Eye (tissue), 1 donor: Measurements from ENCODE around the gene ERC2.

Experiments used
- DNase-seq: peaks from one replicate; pipeline ENCODE4 v3.0.0-alpha.2; 2015

Gene ERC2

DNA sequence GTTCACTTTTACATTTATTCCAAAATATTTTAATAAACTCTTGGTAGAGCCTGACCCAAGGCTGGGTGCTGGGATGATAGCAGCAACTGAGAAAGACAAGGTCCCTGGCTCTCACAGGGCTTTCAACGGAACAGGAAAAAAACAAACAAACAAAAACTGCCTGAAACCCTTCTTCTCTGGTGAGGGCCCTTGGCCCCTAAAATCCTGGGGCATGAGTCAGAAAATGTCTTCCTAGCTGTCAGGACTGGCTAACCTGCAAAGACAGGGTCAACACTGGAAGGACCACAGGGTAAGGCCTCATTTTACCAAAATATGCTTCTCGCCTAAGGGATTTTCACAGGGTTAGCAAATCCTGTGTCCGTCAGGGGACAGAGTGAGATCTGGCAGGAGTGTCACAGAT, 935.5 kb downstream of the ERC2 start:
- DNase-seq: no peak

DNA sequence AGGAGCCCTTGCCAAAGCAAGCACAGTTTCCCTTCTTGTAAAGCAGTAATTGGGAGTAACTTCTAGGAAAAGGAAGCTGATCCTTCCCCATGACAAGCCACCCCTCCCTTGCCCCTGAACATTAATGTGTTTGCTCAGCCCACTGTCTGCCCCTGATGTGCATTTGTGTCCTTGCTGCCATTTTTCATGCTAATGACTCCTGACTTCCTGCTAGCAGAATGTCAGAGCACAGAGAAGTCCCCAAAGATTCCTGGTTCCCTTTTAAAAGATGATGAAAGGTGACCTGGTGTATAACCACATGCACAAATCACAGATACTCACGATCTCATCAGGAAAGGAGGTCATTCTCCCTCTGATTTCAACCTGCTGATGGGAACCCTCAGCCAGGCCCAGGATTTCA, 936.9 kb downstream of the ERC2 start:
- DNase-seq: no peak

DNA sequence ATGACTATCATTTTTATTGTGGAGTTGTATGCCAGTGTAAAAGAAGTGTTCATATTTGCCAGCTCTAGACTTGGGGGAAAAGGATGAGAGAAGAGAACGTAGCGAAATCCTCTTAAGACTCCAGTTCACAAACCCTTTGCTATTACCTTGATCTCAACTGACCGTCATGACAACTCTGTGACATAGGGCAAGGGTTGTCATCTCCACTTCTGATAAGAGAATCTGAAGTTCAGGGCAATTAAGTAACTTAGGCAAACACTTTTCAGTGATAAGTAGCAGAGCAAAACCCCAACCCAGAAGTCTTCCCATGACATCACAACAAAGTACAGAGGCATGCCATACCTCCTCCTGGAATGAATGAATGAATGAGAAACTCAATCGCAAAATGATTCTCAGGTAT, 940.9 kb downstream of the ERC2 start:
- DNase-seq: no peak

DNA sequence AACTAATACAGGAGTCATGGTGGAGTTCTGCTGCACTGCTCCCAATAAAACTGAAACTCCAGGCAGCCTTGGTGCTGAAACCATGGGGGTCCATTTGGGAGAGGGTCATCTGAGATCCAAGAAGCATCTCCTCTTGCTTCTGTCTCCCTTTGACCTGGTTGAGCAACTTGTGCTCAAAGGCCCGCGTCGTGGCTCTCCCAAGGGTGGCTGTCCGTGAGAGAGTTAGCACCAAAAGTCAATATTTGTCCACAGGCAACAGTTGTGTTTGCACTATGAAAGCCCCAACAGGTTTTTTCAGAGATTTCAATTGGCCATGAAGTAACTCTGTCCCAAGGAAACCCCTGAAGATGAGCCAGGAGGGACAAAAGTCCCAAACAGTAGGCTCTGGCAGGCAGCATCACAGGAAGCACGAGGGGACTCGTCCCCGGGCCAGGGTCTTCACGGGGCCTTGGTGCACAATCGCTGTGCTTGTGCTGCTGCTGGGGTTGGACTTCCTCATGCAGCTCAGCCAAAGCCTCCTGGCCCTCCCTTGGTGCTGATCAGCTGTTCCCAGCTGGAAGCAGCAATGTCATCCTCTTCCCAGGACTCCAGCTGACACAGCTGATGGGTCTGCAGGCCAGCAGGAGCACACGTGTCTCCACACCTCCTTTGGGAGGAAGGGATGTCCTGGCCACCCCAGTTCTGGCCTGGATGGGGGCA, 941.8 kb downstream of the ERC2 start:
- DNase-seq: no peak

DNA sequence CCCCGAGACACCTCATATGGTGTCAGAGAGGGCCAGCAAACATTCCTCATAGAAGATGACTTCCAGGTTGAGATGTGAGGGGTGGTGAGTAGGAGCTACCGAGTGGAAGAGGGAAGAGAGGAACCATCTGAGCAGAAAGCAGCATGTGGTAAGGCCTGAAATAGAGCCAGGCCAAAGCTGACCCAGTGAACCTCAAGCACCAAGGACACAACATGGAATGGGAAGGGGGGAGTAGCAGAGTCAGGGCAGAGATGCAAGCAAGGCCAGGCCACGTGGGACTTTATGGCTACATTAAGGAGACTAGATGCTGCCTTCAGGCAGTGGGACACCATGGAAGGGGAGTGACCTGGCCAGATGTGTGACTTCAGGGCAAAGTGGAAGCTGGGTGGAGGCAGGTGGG, 942.8 kb downstream of the ERC2 start:
- DNase-seq: no peak

DNA sequence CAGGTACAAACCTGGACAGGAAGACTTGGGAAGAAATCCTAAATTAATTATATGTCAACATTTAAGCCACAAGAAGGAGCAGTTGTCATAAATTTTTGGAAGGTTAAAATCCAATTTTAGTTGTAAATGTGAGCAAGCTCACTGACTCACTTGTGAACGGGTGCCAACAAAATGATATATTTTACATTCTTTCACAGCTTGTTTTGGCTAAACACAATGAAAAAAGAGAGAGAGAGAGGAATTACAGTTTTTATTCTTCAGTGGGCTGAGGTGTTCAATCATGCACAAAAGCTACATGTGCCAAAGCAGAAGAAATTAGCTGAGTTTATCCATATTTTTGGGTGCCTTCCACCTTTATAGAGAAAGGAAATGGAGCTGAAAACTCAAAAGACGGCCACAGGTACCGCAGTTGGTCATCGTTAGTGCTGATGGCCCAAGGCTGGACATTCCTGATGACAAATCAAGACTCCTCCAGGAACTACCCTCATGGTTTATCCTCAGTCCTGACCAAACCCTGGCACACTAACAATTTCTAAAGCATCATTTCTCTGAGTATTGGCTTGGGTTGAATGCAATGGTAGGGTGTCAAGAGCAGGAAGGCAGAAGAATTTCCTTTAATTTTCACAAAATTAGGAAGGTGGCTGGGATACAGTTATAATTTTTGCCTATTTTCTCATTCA, 943.6 kb downstream of the ERC2 start:
- peak; percentile 71 for DNase-seq

DNA sequence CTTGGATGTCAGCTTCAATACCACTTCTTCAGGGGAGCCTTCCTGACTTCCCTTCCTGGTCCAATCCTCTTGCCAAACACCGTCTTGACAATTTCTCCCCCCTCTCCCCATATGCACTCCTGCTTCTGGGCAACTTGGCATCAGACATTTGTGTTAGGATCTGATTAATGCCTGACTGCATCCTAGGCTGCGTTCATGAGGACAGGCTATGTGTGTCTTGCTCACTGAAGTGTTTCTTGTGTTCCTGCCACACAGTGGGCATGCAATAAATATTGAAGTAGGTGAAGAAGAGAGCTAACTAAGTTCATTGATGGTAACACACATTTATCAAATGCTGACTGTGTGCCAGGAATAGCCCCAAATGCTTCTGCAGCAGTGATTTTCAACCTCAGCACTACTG, 944.8 kb downstream of the ERC2 start:
- no peak for DNase-seq

DNA sequence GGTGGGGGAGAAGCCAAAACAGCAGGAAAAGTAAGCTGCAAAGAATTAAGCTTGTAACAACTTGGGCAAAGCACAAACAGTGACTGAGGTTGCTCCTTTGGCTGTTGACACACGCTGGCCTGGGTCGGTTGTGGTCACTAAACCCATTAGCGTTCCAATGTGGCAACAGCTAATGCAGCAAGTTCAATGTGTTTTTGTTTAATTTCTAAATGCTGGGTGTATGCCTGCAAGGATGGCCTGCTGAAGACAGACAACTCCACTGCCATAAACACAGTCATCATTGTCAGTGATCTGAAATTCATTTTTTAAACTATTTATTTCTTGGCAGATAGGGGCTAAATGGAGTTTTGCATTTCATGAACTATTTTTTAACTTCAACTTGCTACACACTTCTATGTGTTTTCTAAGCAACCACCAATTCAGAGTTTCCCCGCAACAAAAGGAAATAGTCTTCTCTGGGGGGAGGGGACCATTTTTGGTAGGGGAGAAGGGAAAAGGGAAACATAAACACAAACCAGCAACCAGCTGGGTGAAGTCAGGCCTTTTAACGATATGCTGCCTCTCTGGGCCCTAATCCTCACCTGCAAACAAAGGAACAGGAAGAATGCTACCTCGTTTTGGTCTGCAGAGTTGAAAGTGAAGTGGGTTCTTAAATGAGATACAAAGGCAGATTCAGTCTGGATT, 946.4 kb downstream of the ERC2 start:
- peak; percentile 27 for DNase-seq

DNA sequence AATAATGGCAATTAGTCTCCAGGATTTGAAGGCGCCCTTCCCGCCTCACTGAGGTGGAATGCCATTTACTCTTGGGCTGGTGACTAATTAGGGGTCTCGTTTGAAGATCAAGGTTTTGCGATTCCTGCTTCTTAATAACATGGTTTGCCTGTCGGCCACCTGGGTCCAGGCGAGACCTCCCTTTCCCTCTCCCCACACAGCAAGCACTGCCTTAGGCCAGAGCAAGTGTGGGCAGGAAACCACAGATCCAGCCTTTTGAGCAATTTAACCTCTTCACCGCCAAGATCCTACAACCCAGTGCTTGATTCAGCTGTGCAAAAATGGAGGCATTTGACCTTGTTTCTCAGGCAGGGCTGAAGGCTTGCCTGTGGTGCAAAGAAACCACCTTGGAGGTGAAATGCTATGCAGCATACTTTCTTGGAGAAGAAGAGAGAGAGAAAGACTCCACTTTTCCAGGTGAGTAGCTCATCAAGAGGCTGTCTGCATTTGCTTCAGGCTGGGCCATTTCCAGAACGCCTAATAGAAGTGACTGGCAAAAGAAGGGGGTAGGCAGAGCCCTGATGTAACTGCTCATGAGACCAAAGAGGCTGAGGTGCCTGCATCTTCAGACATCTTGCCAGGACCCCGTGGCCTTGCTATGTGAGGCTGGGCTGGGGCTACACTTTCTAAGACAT, 947.1 kb downstream of the ERC2 start:
- peak; percentile 51 for DNase-seq

DNA sequence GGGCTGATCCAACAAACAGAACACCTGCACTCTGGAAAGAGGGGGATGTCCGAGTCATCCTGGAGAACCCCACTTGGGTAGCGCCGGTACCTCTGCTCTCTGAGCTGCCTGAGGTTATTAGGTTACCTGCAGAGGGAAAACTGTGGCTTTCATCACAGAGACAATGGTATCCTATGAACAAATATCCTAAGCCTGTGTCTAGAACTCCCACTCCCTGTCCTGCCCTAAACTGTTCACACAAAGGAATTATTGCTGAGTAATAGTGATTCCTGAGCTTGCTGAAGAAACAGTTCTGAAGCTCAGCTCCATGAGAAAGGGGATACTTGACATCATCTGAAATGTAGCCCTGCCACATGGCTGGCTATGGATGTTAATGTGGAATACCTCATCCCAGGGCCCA, 949.2 kb downstream of the ERC2 start:
- DNase-seq: peak; percentile 20

DNA sequence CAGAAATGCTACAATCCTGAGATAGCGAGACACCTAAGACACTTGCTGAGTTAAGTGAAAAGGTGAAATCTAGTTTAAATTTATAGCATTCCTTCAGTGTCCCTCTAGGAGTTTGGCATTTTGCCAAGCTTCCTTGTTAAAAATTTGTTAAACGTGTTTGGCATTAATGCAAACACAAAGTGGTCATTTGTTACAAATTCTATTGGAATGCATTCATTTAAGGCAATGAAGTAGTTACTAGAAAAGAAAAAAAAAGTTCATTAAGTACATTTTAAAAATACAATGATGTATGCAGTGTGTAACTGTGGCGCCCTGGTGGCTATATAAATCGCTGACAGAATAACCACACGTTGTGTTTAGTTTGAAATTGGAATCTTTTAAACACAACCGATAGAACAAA, 949.8 kb downstream of the ERC2 start:
- DNase-seq: peak; percentile 32

DNA sequence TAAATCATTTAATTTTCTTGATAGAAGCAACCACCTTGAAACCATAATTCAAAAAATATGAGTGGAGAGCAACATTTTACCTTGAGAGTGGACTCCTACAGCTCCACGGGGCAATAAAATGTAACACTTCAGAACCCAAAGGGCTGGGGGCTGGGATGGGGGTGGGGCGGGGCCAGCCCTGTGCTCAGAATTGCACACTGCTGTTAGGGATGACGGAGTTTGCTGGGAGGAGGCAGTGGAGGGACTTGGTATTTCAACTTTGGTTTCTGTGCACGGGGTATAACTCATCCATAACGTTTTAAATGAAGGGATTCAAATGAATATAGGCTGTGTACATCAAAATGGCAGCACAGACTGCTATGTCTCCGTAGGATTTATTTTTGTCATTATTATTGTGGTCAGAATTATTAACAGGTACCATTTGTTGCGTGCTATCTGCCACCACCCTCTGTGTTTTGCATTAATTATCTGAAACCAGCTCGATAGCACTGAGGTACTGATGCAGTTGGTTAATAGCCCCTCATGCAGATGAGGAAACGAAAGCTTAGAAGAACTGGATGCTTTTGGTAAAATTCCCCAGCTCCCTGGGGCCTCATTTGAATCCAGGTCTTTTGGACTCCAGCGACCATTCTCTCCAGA, 951.8 kb downstream of the ERC2 start:
- no peak for DNase-seq

DNA sequence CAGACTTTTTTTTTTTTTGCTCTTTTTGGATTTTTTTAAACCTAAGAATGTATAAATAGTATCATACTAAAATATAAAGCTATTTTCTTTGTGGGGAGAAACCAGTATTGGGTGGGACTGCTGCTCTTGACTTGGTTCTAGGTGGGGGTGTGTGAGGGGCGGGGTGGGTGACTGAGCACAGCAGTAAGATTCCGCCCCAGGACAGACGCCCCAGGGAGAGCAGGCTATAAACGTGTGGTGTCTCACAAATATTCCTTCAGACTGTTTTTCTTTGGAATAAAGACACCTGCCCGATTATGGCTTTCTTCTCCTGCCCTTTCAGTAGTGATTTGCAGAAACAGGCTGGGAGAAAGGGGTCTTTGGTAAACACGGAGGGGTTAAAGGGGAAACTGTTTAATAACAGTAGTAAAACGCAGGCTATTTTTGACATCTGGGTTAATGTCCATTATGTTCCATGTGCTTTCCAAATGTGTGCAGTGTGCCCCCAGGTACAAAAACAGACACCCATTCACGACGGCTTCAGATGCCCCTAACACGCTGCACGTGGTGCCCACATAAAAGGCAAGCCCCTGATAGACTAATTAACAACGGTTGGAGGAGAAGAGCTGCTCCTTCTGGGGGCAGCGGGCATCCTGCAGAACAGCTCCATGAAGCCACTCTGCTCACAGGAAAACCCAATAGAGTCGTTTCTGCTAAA, 952.6 kb downstream of the ERC2 start:
- no peak for DNase-seq

DNA sequence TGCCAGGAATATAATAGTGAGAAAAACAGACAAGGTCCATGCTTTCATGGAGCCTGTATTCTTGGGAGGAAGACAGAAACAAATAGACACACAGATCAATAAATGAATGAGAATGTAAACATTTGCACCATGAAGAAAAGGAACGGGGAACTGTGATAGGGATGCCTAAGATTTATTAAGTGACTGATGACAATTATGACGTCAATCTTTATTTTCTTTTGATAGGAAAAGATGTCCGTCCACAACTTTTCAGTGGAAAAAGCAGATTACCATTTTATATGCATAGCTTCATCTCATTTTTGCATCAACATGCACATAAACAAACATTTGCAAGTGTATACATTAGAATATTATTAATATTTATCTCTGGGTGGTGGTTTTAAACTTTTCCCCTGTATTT, 953.3 kb downstream of the ERC2 start:
- no peak for DNase-seq

DNA sequence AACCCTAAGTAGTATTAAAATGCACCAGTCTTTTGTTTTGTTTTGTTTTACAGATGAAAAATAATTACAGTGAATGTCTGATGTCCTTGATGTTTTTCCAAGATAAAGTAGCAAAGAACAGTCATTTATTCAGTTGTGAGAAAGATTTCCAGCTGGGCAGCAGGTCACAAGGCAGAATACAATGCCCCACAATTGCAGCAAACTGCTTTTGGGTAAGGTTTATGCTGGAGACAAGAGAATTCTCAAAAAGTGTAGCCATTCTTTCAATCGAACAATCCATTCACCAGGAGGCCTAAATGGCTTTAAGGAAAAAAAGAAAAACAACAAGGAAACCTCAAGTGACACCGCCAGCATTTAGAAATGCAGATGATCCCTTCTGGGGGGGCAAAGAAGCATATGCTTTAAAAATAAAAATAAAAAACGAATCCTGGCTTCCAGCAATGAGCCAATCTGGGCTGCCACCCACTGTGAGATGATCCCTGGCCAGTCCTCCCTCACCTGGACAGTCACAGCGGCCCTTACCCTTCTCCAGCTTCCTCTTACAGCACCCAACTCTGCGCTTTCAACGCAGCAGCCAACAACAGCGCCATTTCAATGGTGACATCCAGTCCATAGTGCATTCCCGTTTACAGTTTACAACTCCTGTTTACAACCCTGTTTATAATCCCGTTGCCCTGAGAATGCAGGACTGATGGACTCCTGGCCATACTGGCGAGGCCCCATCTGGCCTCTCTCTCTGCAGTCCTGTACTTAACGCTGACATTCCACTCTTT, 955.5 kb downstream of the ERC2 start:
- DNase-seq: no peak

DNA sequence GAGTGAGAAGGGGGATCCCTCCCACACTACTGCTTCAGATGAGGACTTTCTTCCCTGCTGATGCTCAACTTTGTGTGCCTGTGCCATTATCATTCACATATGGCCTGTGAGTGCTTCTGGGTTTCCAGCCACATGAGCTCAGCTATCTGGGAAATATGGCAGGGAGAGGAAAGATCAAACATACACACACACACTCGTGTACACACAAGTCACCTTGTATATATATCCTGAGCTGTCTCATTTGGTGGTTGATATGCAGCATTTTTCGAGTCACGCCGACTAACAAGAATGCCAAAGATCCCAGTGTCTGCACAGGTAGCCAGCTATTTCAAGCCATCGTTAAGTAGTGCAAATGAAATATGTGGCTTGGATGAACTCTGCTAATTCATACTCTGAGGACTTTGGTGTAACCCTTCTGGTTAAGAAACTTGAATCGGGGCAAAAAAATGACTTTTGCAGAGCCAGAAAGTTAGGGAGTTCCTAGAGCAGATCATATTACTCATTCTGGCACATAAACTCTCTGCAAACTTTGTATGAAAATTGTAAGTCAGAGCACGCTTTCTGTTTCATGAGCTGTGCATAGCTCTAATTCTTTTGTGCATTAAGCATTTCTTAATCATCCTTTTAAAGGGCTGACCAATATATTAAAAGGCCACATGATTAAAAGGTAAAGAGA, 956.2 kb downstream of the ERC2 start:
- peak; percentile 52 for DNase-seq

DNA sequence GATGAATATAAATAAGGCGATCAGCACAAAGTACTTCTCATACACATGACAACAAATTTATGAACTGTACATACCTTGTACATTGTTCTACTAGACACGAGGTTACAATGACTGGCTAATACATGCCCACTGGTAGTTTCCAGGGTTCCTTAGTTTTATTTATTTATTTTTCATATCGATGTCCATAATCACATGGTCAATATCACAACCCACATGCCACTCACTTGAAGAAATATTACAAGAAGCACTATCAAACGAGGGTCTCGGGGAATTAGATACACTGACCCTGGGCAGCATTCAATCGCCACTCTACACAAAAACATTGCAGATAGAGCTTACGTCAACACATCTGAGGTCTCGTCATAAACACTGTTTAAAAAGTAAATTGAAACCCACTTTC, 959.9 kb downstream of the ERC2 start:
- no peak for DNase-seq

DNA sequence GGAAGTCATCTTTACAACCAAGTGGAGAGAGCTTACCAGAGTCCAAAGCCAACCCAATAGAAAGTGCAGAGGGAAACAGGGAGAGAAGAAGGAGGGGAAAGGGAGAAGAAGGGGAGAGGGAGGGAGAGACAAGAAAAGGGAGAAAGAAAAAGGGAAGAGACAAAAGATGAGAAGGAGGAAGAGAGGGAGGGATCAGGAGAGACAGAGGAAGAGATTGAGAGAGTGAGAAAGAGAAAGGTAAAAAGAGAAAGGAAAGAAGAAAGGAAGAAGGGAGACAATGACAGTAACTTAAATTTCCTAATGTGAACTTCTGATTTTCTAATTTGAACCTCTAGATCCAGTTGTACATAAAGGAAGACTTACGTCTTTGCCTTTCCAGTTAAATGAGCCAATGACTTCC, 960.5 kb downstream of the ERC2 start:
- no peak for DNase-seq

DNA sequence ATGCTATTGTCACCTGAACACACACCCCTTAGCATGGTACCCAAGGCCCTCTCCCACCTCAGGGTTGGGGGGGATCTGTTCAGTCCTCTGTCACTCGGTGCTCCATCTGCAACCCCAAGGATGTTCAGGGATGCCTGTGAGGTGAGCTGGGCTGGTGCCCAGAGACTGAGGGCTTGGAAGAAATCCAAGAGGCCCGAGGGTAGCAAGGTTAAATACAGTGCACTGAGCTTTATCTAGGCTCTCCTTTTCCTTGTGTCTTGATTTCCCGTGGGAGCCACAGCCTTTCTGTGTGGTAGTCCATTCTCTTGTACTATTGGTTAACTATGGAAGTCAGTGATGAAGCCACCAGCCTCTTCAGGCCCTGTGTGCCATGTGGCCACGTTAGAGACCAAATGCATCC, 962.5 kb downstream of the ERC2 start:
- no peak for DNase-seq

DNA sequence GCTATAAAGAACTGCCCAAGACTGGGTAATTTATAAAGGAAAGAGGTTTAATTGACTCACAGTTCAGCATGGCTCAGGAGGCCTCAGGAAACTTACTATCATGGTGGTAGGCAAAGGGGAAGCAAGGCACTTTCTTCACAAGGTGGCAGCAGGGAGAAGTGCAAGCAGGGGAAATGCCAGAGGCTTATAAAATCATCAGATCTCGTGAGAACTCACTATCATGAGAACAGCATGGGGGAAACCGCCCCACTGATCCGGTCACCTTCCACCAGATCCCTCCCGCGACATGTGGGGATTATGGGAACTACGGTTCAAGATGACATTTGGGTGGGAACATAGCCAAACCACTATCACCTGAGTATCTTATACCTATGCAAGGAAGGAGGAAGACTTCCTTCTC, 963.2 kb downstream of the ERC2 start:
- peak; percentile 31 for DNase-seq

DNA sequence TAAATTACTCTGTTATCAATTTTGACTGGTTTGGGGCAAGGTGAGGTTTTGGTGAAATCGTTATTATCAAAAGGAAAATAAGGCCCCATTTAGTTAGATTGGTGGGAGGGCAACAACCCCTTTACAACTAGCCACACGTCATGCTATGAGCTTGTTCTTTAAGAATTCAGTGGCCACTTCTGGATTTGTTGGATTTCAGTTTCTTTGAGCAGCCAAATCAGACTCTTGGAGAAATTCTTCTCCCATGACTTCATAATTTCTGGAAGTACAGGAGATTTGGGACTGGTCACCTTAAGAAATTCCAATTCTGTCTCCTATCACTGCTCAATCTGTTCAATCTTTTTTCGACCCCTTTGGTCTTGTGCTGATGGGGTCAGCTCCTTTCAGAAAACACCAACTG, 966.4 kb downstream of the ERC2 start:
- peak; percentile 0 for DNase-seq
